SW480 (cell line): ENCODE measurements around the gene CALY.

Experiments used
- DNase-seq: peaks from one replicate; pipeline ENCODE4 v3.0.0-alpha.2; 2016; ENCODE audit warnings: low spot score

The CALY gene

GRCh38 chr10:133311570-133311969 is 25.1 kb downstream of the CALY start:
- DNase-seq, result no peak

DNA sequence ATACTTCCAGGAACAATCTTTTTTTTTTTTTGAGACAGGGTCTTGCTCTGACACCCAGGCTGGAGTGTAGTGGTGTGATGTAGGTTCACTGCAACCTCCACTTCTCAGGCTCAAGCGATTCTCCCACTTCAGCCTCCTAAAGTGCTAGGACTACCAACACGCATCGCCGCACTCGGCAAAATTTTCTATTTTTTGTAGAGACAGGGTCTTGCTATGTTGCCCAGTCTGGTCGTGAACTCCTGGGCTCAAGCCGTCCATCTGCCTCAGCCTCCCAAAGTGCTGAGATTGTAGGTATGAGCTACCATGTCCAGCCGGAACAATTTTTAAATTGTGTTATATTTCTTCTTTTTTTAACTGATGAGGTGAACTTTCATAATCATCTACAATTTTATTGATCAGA is 25.9 kb downstream of the CALY start:
- DNase-seq, result no peak

DNA sequence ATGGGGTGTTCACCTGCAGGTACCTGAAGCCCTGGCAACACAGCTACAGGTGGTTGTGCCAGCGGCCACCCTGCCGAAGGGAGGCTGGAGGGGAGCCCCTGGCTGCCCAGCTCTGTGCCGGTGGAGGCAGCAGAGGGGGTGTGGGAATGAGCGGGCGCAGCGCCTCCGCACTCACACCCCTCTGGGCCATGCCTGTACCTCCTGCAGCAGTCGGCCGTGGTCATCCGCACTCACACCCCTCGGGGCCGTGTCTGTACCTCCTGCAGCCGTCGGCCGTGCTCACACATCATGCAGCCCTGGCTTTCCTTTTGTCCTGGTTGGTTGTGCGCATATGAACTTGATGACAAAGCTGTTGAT is 26.3 kb downstream of the CALY start:
- DNase-seq, result no peak

DNA sequence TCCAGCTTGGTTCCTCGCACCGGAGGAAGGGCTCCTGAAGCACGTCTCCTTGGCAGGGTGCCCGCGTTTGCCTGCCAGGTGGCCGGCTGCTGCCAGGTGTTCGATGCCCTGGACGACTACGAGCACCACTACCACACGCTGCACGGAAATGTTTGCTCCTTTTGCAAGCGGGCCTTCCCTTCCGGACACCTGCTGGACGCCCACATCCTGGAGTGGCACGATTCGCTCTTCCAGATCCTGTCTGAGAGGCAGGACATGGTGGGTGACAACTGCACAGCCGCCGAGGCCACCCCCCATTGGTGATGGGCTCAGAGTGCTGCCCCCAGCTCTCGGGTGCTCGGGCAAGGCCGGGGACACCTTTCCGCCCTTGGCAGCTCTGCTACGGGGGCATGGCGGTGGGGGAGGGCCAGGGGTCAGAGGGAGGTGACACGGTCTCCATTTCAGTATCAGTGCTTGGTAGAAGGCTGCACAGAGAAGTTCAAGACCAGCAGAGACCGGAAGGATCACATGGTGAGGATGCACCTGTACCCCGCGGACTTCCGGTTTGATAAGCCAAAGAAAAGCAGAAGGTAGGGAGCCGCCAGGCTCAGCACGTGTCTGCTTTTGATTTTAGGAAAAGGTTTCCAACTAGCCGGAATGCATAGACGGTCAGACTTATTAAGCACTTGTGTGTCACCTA is 26.8 kb downstream of the CALY start:
- no peak for DNase-seq

DNA sequence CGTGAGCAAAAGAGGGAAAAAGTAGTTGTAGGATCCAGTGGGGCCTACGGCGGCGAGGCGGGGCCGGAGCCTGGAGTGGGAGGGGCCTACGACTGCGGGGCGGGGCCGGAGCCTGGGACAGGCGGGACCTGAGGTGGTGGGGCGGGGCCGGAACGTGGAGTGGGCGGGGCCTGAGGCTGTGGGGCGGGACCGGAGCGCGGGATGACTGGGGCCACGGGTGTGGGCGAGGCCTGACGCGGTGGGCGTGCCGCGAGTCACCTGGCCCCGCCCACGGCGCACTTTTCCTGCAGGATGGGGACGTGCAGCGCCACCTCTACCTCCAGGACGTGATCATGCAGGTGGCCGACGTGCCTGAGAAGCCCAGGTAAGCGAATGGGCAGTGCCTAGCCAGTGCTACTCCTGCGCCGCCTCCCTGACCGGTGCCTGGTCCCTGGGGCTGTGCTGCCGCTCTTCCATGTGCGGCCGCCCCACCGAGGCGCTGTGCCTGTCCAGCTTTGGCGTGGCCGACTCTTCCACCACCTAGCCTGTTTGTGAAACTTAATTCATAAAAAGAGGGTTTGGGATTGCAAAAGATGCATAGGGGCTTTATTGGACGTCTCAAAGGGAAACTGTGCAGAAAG is 27.5 kb downstream of the CALY start:
- DNase-seq, result peak; percentile 80

GRCh38 chr10:133308421-133309099 is 28.1 kb downstream of the CALY start, which contains the start of the genes TUBGCP2 and ZNF511:
TUBGCP2 (minus strand) TSS chr10:133308872; CDS start chr10:133302941, 5,931 bp downstream.
ZNF511 (plus strand) TSS chr10:133308914; CDS start chr10:133308944, 30 bp downstream.
- DNase-seq, result peak; percentile 61

DNA sequence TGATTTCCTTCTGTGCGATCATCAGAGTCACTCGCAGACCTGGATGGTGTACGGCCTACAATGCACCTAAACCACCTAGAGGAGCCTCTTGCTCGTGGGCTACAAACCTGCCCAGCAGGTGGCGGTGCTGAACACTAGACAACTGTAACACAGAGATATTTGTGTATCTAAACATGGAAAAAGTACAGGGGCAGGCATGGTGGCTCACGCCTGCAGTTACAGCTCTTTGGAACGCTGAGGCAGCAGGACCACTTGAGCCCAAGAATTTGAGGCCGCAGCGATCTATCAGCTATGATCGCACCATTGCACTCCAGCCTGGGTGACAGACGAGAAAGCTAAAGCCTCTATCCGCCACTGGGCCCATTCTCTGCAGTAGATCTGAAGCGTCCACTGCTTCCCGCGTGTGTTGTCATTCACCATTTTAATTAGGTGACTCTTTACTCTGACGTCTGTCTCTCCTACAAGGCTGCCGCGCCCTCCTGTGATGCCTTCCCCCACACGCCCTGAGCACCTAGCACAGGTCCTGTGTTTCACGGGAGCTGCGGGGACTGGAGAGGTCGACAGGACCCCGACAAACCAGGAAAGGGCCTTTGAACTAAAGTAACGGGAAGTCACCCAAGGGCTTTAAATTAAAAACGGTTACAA is 28.8 kb downstream of the CALY start:
- peak; percentile 88 for DNase-seq

GRCh38 chr10:133306941-133307379 is 29.7 kb downstream of the CALY start:
- no peak for DNase-seq

- DNase-seq, result no peak
These were observed 30.6 kb downstream of the CALY start for GRCh38 chr10:133306097-133306476.

DNA sequence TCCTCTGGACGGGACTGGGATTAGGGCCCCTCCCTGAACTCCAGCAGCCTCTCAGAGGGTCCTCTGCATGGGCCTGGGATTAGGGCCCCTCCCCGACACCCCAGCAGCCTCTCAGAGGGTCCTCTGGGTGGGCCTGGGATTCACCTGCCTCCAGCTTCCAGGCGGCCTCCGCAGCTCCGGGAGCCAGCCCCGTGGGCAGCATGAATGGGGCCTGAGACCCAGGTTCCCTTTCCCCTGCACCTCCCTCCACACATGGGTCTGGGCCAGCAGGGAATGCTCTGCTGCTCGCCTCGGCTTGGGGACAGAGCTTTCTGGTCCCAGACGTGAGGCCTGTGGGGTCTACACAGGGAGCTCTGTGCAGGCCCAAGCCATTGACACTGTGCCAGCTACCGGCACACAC is 33.5 kb downstream of the CALY start:
- DNase-seq, result no peak

GRCh38 chr10:133302230-133302629 is 34.5 kb downstream of the CALY start:
- no peak for DNase-seq

DNA sequence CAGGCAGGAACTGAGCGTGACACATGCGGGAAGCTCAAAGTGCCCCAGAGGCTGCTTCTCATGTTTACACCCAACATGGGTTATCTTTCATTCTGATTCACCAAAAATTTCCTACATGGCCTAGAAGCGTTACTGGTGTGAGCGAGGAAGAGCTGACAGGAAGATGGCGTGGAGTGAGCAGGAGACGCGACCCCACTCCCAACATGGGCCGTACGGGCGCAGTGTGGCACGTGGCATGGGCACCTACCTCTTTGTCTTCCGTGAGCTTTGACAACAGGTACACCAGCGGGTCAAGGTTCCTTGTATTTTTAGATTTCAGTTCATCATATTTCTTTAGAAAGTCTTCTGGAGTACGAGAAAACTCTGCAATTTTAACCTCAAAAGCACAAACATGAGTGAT is 37.0 kb downstream of the CALY start:
- DNase-seq, result no peak

- no peak for DNase-seq
These were observed 37.5 kb downstream of the CALY start for GRCh38 chr10:133299224-133299623.

DNA sequence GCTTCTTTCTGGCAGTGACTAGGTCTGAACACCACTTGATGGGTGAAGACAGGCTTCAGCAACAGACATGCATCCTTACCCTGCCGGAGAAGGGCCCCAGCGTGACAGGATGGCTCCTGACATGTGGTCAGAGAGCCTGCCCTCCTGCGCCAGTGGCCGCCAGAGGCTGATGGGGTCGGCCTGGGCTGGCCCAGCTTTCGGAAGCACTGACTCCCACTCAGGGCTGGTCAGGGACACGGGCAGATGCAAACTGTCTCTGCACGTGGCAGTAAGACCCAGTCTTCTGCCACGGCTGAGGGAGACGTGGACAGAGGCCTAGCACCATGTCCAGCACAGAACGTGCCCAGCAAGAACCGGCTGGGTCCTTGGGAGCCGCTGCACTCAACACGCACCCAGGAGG is 38.2 kb downstream of the CALY start:
- DNase-seq, result no peak

DNA sequence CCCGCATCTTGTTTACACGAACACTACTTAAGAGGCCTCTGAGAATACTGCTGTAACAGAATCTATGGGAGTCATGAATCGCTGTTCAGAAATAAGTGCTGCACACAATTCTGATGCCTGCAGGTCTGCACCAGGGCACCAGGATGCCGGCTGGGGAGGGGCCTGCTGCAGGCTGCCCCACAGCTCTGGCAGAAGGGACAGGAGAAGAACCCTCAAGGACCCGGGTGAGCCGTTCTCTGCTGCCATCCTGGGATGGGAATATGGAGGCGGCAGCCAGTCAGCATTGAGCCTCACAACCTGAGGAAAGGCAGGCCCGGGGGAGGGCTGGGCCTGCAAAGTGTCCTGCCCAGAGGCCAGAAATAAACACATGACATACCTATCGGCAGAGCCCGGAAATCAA is 39.2 kb downstream of the CALY start:
- DNase-seq, result no peak

GRCh38 chr10:133295426-133296320 is 41.0 kb downstream of the CALY start:
- no peak for DNase-seq

GRCh38 chr10:133294189-133294588 is 42.5 kb downstream of the CALY start:
- DNase-seq, result no peak

- DNase-seq, result no peak
These were observed 42.9 kb downstream of the CALY start for GRCh38 chr10:133293810-133294119.

DNA sequence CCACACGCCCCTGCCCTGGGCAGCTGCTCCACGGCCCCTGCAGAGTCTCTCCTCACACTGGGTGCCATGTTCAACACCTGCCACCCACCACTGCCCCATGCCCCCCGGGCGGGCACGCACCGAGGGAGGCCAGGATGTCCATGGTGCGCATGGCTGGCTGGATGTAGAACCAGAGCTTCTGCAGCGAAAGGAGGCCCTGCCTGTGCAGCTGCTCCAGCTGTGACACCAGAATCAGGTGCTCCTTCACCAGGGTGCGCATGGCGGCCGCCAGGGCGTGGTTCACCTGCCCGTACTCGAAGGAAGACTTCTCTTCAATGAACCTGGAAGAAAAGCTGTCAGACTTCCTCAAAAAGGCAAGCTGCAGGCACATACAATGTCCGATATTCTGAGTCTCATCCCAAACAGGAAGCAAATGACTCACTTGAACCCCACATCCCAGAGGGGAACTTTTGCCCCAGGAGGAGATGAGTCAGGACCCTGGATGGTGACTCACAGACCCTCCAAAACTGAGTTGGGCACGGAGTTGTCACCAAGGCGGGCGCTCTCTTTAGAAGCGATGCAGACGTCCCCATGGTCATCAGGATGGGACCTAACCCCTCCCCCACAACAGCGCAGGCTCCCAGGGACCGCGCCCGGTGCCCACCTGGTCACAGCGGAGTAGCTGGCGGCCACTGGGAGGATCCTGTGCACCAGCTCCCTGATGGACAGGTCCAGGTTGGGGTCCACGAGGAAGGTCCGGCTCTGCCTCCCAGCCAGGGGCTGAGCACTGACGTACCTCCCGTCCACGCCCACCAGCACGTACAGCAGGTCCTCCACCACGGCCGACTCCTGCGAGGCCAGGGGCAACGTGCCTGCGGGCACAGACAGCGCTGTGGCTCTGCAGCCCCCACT is 43.5 kb downstream of the CALY start:
- DNase-seq, result peak; percentile 14

- no peak for DNase-seq
These were observed 46.9 kb downstream of the CALY start for GRCh38 chr10:133289761-133290160.
